ENCODE measurements around the gene CEMIP. TPM values are rescaled to one million over a fixed set of nuclear protein-coding genes. Genes with fewer than 3 reads are reported as not detected.

Gene CEMIP
- total RNA-seq, 6 donors from 2014 or later, result 0.59 to 38.8 (median 5.7) TPM

- ATAC-seq (ENCODE audit: low FRiP score in 2 of 2), result no peak
- H3K9me3 ChIP-seq, result no peaks in the 10 kb centered on the region
- WGBS, 2 donors, result 71 to 76% methylated on average over 4 to 5 of the region's 5 CpGs
- H3K4me3 ChIP-seq, result no peak overlapping the region
- H3K36me3 ChIP-seq, result no peaks in the 10 kb centered on the region
- TF ChIP-seq EP300 (IDR thresholded peaks at IDR 0.05), result no peak
- TF ChIP-seq, protein P1, sequence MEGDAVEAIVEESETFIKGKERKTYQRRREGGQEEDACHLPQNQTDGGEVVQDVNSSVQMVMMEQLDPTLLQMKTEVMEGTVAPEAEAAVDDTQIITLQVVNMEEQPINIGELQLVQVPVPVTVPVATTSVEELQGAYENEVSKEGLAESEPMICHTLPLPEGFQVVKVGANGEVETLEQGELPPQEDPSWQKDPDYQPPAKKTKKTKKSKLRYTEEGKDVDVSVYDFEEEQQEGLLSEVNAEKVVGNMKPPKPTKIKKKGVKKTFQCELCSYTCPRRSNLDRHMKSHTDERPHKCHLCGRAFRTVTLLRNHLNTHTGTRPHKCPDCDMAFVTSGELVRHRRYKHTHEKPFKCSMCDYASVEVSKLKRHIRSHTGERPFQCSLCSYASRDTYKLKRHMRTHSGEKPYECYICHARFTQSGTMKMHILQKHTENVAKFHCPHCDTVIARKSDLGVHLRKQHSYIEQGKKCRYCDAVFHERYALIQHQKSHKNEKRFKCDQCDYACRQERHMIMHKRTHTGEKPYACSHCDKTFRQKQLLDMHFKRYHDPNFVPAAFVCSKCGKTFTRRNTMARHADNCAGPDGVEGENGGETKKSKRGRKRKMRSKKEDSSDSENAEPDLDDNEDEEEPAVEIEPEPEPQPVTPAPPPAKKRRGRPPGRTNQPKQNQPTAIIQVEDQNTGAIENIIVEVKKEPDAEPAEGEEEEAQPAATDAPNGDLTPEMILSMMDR (IDR thresholded peaks at IDR 0.05), result no peak
- no peak for TF ChIP-seq POLR2A (IDR thresholded peaks at IDR 0.05)
- TF ChIP-seq POLR2AphosphoS5 (IDR thresholded peaks at IDR 0.05), result no peak
- peaks cover 5 to 43% (median 27%) of the 10 kb centered on the region in 4 donors for H3K4me1 ChIP-seq
- peak overlapping the region in 2 of 4 donors; percentile 7 to 54 for H3K27ac ChIP-seq
- no peaks in the 10 kb centered on the region for H3K27me3 ChIP-seq
- DNase-seq, result no peak
These were observed 46.4 kb upstream of the CEMIP start for GRCh38 chr15:80732818-80733217.

GRCh38 chr15:80733460-80733859 is 45.7 kb upstream of the CEMIP start:
- no peak for ATAC-seq (ENCODE audit: low FRiP score in 2 of 2)

GRCh38 chr15:80735344-80735743 is 43.8 kb upstream of the CEMIP start:
- Histone ChIP-seq H3K27me3 (no peaks in the 10 kb centered on the region), H3K27ac (peak overlapping the region in 2 of 4 donors; percentile 8 to 45), H3K4me1 (peaks cover 16 to 33% (median 28%) of the 10 kb centered on the region in 4 donors), H3K36me3 (no peaks in the 10 kb centered on the region), H3K4me3 (no peak overlapping the region), H3K9me3 (no peaks in the 10 kb centered on the region)
- ATAC-seq (ENCODE audit: low FRiP score in 2 of 2) (no peak), DNase-seq (peak in 1 of 2 donors; percentile 22)
- 89 to 94% methylated on average over 8 of the region's 8 CpGs for WGBS, 2 donors
- TF ChIP-seq EP300 (IDR thresholded peaks at IDR 0.05), result no peak
- no peak for TF ChIP-seq POLR2AphosphoS5 (IDR thresholded peaks at IDR 0.05)
- TF ChIP-seq, protein P1 (IDR thresholded peaks at IDR 0.05), result no peak
- no peak for TF ChIP-seq POLR2A (IDR thresholded peaks at IDR 0.05)

More at GRCh38 chr15:80733460-80733859, 45.7 kb upstream of the CEMIP start:
- Histone ChIP-seq H3K27ac (peak overlapping the region in 3 of 4 donors; percentile 7 to 54 (median 32)), H3K4me1 (peaks cover 5 to 39% (median 27%) of the 10 kb centered on the region in 4 donors), H3K27me3 (no peaks in the 10 kb centered on the region), H3K36me3 (no peaks in the 10 kb centered on the region), H3K4me3 (no peak overlapping the region), H3K9me3 (no peaks in the 10 kb centered on the region)
- TF ChIP-seq POLR2AphosphoS5 (IDR thresholded peaks at IDR 0.05) (no peak), POLR2A (IDR thresholded peaks at IDR 0.05) (no peak), EP300 (IDR thresholded peaks at IDR 0.05) (no peak)
- TF ChIP-seq, protein P1 (IDR thresholded peaks at IDR 0.05), result no peak
- no peak for DNase-seq
- 31 to 63% methylated on average over 1 of the region's 1 CpG for WGBS, 2 donors

DNA sequence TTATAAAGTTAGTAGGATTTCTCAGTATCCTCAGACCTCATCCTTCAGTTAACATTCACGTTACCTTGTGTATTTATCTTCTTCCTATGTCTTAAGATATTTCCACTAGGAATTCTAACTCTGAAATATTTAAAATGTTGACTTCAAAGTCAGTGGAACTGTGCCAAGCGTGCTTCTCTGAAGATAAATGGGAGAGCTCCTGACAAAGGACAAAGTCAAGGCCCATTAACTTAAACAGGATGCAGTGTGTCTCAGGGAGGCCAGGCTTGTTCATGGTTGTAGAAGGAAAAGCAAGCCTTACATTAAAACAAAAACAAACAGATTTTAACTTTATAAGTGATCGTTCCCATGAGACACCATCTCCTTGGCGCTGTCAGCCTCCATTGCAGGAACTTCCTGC is 42.6 kb upstream of the CEMIP start:
- Histone ChIP-seq H3K36me3 (no peaks in the 10 kb centered on the region), H3K4me3 (no peak overlapping the region), H3K9me3 (no peaks in the 10 kb centered on the region), H3K27ac (peak overlapping the region in 3 of 4 donors; percentile 36 to 57 (median 45)), H3K27me3 (no peaks in the 10 kb centered on the region), H3K4me1 (peaks cover 19 to 29% (median 26%) of the 10 kb centered on the region in 4 donors)
- ATAC-seq (ENCODE audit: low FRiP score in 2 of 2) (no peak), DNase-seq (no peak)
- WGBS, 2 donors, result 57 to 67% methylated on average over 4 of the region's 4 CpGs
- TF ChIP-seq EP300 (IDR thresholded peaks at IDR 0.05) (no peak), POLR2A (IDR thresholded peaks at IDR 0.05) (no peak)

- Histone ChIP-seq H3K4me3 (no peak overlapping the region), H3K27me3 (no peaks in the 10 kb centered on the region), H3K36me3 (no peaks in the 10 kb centered on the region), H3K9me3 (no peaks in the 10 kb centered on the region), H3K4me1 (peaks cover 40 to 46% (median 42%) of the 10 kb centered on the region in 4 donors), H3K27ac (peak overlapping the region in 3 of 4 donors; percentile 4 to 23 (median 13))
- ATAC-seq (ENCODE audit: low FRiP score in 2 of 2) (peak in 1 of 2 donors; percentile 67), DNase-seq (peak in 1 of 2 donors; percentile 38)
- WGBS, 2 donors, result 42 to 61% methylated on average over 3 of the region's 3 CpGs
- TF ChIP-seq POLR2AphosphoS5 (IDR thresholded peaks at IDR 0.05) (no peak), POLR2A (IDR thresholded peaks at IDR 0.05) (no peak), EP300 (IDR thresholded peaks at IDR 0.05) (no peak)
- TF ChIP-seq, protein P1 (IDR thresholded peaks at IDR 0.05), result no peak
These were observed 39.3 kb upstream of the CEMIP start for GRCh38 chr15:80739919-80740318.
